ENCODE data around the gene MAX.
"Not testable (repeated sequence)": the region's sequence is repeated elsewhere in the genome, so short reads cannot be mapped to it uniquely, and the experiment has no call there.

The MAX gene

GRCh38 chr14:65033181-65033580, 69.1 kb downstream of the MAX start:
- no peak overlapping the region for H3K4me3 ChIP-seq (ENCODE audit: low read depth, low read length)
- in situ Hi-C loops (cut with HindIII; ENCODE audit: low sequenced_read_pairs) = loop anchor here (5.0 kb wide), 1 partner anchor 46 kb away; the partner anchor contains the start of gene FNTB

GRCh38 chr14:65032319-65032718, 70.0 kb downstream of the MAX start:
- no peak for DNase-seq (ENCODE audit: low read depth)
- TF ChIP-seq, protein P1, sequence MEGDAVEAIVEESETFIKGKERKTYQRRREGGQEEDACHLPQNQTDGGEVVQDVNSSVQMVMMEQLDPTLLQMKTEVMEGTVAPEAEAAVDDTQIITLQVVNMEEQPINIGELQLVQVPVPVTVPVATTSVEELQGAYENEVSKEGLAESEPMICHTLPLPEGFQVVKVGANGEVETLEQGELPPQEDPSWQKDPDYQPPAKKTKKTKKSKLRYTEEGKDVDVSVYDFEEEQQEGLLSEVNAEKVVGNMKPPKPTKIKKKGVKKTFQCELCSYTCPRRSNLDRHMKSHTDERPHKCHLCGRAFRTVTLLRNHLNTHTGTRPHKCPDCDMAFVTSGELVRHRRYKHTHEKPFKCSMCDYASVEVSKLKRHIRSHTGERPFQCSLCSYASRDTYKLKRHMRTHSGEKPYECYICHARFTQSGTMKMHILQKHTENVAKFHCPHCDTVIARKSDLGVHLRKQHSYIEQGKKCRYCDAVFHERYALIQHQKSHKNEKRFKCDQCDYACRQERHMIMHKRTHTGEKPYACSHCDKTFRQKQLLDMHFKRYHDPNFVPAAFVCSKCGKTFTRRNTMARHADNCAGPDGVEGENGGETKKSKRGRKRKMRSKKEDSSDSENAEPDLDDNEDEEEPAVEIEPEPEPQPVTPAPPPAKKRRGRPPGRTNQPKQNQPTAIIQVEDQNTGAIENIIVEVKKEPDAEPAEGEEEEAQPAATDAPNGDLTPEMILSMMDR (IDR thresholded peaks at IDR 0.05; ENCODE audit: low read depth, low read length, missing control alignments) = no peak
- no peak overlapping the region for H3K4me3 ChIP-seq (ENCODE audit: low read depth, low read length)
- in situ Hi-C loops (cut with HindIII; ENCODE audit: low sequenced_read_pairs) = loop anchor here (5.0 kb wide), 1 partner anchor 45 kb away; the partner anchor contains the start of gene FNTB

More at GRCh38 chr14:65033181-65033580, 69.1 kb downstream of the MAX start:
- no peak for DNase-seq (ENCODE audit: low read depth)
- TF ChIP-seq, protein P1 (IDR thresholded peaks at IDR 0.05; ENCODE audit: low read depth, low read length, missing control alignments) = no peak

- in situ Hi-C loops (cut with HindIII; ENCODE audit: low sequenced_read_pairs) = loop anchor here (5.0 kb wide), 1 partner anchor 44 kb away; the partner anchor contains the start of gene FNTB
- H3K4me3 ChIP-seq (ENCODE audit: low read depth, low read length); DNase-seq (ENCODE audit: low read depth): not testable (repeated sequence)
These were observed 71.0 kb downstream of the MAX start for GRCh38 chr14:65031321-65031720.

DNA sequence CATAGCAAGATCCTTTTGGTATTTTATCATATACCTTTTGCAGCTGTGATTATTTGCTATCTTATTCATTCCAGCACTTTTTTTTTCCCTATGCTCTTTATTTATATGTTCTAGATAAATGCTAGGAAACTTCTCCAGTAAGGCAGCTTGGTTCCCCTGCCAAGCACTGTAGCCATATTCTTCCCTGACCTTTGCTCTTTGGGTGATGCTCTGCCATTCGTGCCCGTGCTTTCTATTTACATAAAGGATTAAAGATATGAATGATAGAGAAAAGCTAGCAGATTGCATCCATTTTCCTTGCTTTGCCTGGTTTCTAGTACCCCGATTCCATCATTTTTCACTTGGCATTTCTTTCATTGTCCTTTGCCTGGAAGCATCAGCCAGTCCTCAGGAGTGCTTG, 73.4 kb downstream of the MAX start:
- H3K4me3 ChIP-seq (ENCODE audit: low read depth, low read length) = no peak overlapping the region
- DNase-seq (ENCODE audit: low read depth) = no peak
- in situ Hi-C loops (cut with HindIII; ENCODE audit: low sequenced_read_pairs) = no loop called here
- TF ChIP-seq, protein P1 (IDR thresholded peaks at IDR 0.05; ENCODE audit: low read depth, low read length, missing control alignments) = no peak

GRCh38 chr14:65027127-65027799, 75.1 kb downstream of the MAX start:
- no peak overlapping the region for H3K4me3 ChIP-seq (ENCODE audit: low read depth, low read length)
- in situ Hi-C loops (cut with HindIII; ENCODE audit: low sequenced_read_pairs) = no loop called here
- no peak for DNase-seq (ENCODE audit: low read depth)
- TF ChIP-seq, protein P1 (IDR thresholded peaks at IDR 0.05; ENCODE audit: low read depth, low read length, missing control alignments) = no peak

- no peak for DNase-seq (ENCODE audit: low read depth)
- TF ChIP-seq, protein P1 (IDR thresholded peaks at IDR 0.05; ENCODE audit: low read depth, low read length, missing control alignments) = no peak
- H3K4me3 ChIP-seq (ENCODE audit: low read depth, low read length) = no peak overlapping the region
- in situ Hi-C loops (cut with HindIII; ENCODE audit: low sequenced_read_pairs) = no loop called here
These were observed 75.8 kb downstream of the MAX start for GRCh38 chr14:65026526-65026925.

DNA sequence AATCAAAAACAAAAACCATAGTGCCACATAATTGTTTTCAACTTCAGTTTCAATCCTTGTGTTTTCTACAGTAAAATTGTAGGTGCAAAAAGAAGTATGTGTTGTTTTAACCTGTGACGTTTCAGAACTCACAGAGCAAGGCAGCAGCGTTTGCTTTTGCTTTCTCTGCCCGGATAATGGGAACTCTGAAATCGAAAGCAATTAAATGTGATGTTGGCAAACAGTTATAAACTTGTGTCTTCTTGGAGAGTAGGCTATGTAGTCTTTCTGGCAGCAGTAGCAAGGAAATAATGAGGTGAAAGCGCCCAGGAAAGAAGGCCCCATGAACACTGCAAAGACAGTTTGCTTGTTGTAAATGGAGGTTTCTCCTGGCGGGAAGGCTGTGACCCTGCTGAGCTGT, 76.5 kb downstream of the MAX start:
- H3K4me3 ChIP-seq (ENCODE audit: low read depth, low read length) = no peak overlapping the region
- in situ Hi-C loops (cut with HindIII; ENCODE audit: low sequenced_read_pairs) = no loop called here
- no peak for DNase-seq (ENCODE audit: low read depth)
- TF ChIP-seq, protein P1 (IDR thresholded peaks at IDR 0.05; ENCODE audit: low read depth, low read length, missing control alignments) = no peak
